GM21825 (cell line): Measurements from ENCODE around the gene ZBTB11.
"Not testable (repeated sequence)": the region's sequence is repeated elsewhere in the genome, so short reads cannot be mapped to it uniquely, and the experiment has no call there.

Source experiments
- ATAC-seq: cut with Tn5 transposase; IDR thresholded peaks from one replicate; pipeline ENCODE4 v1.9.1; 2021; ENCODE audit warnings: mild to moderate bottlenecking, moderate library complexity; ENCODE audit not compliant: unreplicated experiment

ZBTB11 gene, protein sequence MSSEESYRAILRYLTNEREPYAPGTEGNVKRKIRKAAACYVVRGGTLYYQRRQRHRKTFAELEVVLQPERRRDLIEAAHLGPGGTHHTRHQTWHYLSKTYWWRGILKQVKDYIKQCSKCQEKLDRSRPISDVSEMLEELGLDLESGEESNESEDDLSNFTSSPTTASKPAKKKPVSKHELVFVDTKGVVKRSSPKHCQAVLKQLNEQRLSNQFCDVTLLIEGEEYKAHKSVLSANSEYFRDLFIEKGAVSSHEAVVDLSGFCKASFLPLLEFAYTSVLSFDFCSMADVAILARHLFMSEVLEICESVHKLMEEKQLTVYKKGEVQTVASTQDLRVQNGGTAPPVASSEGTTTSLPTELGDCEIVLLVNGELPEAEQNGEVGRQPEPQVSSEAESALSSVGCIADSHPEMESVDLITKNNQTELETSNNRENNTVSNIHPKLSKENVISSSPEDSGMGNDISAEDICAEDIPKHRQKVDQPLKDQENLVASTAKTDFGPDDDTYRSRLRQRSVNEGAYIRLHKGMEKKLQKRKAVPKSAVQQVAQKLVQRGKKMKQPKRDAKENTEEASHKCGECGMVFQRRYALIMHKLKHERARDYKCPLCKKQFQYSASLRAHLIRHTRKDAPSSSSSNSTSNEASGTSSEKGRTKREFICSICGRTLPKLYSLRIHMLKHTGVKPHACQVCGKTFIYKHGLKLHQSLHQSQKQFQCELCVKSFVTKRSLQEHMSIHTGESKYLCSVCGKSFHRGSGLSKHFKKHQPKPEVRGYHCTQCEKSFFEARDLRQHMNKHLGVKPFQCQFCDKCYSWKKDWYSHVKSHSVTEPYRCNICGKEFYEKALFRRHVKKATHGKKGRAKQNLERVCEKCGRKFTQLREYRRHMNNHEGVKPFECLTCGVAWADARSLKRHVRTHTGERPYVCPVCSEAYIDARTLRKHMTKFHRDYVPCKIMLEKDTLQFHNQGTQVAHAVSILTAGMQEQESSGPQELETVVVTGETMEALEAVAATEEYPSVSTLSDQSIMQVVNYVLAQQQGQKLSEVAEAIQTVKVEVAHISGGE

DNA sequence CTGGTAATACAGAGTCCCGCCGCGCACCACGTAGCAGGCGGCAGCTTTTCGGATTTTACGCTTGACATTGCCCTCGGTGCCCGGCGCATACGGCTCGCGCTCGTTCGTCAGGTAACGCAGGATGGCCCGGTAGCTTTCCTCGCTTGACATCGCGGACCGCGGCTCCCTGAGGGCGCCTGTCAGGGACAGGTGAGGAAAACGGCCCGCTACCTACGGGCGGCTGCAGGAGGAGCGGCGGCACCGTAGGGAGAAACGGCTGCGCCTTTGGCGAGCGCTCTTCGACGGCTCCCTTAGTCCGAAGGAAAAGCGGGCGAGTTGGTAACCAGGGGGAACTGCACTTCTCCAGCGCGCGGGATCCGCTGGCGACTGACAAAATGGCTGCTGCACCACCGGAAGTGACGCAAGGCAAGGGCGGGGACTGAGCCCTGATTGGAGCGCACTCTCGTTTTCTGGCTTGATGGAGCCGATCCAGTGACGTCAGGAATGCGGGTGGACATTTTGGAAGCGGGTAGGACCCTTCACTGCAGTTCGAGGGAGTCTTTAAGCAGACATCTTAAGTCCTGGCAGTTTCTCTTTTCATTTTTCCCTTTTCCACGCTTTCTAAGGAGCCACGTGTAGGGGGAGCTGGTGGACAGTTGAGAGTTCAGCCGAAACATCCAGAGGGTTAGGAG is at the start of gene ZBTB11:
TSS of gene ZBTB11 (minus strand) at position 368 of the 671 bp plus-strand sequence. CDS start at position 150, 218 bp downstream.
- ATAC-seq = peak; percentile 73

DNA sequence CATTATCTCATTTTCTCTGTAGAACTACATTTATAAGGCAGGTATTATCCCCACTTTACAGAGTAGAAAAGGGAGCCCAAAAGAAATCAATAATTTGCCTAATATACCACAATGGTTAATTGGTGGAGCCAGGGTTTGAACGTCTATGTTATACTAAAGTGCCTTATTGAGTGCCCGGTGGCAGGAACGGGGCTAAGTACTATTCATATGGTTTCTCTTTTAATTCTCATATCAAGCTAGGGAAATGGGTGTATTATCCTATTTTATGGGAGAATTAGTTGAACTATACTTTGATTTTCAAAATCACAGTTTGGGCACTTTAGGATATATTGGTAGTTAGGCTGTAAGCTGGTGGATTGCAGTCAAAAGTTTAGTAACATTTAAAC is 49.0 kb upstream of the ZBTB11 start:
- ATAC-seq = no peak

DNA sequence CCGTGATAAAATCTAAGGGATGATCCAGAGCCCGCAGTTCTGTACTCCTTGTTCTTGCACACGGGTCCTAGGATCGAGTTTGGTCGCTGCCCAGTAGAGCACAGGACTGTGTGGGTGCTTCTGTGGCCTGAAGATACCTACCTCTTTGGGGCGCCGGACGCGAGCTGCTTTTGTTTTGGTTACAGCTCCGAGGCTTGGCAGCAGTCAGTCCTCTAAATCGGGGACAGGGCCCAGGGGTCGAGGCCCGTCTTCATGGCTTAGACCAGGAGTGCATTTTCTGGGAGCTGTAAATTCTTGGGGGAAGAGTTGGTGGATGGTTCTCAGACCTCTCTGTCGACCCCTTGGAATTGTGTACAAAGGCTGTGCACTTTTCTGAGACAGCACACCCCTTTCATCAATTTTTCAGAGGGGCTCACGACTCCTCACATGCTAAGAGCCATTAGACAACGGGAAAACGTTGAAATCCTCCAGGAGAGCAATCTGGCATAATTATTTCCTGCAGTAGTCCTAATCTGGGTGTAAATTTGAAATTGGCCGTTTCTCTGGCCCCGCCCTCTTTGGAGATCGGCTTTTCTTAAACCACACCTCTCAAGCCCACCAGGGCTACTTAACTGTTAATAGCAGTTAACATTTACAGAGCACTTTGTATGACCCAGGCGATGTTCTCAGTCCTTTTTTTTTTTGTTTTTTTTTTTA is 48.4 kb upstream of the ZBTB11 start:
- ATAC-seq = peak; percentile 14

DNA sequence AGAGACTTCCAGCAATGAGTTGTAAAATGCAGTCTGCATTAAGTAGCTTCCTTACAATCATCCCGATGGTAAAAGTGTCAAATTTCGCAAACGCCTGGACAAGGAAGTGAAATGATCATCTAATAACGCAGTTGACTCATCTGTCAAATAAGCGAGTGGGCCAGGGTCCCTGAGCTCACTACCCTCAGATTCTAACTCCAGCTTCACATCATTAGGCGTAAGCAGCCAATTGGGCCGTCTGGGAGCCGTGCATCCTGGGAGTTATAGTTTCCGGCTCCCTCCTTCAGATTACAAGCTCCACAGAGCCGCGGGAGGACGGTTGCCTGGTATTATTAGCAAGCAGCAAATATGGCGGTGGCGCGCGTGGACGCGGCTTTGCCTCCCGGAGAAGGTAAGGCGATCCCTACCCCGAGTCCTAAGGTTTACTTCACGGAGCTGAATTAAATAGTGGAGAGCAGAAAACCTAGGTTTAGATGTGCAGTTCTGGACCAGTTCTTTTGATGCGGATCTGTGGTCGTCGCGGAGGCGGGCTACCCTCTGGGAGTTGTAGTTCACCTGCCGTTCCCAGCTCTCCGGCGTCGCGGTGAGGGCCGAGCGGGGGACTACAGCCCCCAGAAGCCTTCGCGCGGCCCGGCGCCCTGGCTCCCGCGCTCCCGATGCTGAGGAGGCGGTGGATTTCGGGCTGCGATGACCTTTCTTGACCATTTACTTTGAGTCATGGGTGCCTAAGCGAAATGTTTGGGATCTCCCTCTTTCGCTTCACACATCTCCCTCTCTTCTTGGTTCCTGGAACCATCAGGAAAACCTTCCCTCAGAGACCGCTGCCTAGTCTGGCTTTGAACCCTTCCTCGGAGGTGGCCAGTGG is 47.6 kb upstream of the ZBTB11 start, which contains the start of gene CEP97:
TSS of gene CEP97 (plus strand) at position 286 of the 865 bp plus-strand sequence. CDS start at position 349, 63 bp downstream.
- ATAC-seq = peak; percentile 92

DNA sequence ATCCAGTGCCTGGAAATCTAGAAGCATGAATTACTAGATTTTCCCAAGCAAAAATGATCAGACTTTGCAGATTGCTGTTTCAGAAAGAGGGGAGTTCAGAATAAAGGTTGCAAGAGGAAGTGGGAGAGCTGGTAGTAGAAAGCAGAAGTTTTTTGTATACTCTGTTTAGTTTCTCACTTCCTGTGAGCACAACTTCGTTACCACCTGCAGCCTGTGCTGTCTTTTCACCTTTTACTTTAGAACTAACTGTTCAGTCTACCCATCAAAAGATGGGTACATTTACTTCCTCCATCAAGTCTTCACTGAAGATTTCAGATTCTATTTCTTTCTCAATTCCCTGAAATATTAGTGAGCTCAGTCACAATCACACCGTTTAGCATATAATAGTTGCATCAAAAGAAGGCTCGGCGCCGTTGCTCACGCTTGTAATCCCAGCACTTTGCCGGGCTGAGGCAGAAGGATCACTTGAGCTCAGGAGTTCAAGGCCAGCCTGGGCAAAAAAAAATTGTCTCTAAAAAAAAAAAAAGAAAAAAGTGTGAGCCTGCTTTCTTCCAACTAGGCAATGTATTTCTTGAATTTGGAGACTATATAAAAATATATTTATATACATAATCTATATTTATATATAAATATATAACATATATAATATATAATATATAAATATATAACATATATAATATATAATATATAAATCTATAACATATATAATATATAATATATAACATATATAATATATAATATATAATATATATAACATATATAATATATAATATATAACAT is 45.7 kb upstream of the ZBTB11 start:
- peak; percentile 48 for ATAC-seq

DNA sequence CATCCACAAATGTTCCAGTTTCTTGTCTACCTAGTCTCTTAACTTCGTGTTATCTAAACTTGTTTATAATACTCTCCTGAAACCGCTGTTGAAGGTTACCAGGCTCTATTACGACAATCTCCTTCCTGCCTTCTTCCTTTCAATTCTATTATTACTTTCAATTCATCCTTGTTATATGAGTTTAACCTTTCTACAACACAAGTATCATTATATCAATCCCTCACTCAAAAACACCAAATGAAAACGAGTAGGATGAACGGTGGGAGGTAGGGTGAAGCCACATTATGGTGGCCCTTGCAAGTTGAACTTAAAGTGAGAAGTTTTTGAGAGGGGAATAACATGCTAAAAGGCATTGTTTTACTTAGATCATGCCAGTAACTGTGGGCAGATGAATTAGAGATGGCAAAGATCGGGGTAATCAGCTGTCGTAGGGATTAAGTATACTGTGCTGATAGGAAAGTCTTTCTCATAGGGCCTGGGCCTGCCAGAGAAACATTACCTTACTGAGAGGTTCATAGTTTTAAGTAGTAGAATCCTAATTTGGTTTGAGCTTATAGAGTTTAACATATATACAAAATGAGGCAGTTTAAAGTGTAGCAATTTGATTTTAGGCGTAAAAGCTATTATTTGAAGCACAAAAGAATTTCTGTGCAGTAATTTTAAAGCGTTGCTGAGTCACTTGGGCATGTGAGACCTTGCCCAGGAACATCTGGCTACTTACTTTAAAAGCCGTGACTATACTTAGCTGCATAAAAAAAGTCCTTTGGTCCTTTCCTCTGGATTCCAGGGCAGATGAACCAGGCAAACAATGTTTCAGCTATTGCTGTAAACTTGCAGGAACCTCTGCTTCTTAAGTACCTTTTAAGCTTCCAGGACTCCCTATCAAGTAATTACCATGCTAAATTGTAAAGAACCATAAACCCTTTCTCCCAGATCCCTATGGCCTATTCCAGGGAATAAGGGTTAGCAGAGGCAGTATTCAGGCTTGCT is 44.2 kb upstream of the ZBTB11 start:
- no peak for ATAC-seq

DNA sequence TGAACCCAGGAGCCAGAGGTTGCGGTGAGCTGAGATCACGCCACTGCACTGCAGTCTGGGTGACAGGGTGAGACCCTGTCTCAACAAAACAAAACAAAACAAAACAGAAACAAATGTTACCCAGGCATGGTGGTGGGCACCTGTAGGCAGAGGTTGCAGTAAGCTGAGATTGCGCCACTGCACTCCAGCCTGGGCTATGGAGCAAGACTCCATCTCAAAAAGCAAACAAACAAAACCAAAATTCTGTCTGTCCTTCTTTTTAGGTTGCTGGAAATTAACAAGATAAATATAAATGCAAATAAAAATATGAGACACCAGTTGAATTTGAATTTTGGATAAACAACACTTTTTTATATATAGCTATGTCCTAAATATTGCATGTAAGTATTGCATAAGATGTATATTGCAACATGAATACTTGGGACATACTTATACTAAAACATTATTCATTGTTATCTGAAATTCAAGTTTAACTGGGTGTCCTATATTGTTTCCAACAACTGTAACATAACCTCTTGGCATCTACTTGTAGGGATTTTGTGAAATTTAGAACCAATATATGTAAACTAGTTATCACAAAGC is 42.8 kb upstream of the ZBTB11 start:
- ATAC-seq = no peak

DNA sequence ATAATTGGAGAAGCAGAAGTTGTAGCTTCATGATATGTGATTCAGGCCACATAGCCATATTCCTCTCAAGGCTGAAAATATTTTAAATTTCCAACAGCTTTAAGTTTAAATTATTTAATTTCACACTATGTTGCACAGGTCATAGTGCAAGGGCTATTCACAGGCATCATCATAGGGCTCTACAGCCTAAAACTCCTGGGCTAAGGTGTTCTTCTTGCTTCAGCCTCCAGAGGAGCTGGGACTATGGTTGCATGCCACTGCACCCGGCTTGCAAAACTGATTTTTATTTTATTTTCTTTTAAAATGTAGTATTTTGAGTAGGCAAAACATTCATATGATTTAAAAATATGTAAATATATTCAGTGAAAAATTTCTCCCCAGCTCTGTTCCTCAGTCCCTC is 41.5 kb upstream of the ZBTB11 start:
- no peak for ATAC-seq

DNA sequence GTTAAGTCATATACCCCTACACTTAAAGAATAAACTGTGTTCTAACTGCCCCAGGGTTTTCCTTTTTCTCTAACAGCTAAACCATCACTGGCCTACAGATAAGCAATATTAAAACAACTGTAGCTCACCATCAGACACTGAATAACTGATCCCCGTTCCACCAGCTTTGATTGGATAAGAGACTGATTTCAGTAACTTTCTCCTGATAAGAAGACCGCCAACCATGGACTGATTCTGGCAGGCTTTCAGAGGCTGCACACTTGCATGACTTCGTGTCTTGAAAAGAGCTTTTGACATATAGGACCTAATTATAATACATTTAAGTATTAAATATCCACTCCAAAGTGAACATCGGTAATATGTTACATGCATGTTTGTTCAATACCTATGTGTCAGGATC is 32.2 kb upstream of the ZBTB11 start:
- no peak for ATAC-seq

DNA sequence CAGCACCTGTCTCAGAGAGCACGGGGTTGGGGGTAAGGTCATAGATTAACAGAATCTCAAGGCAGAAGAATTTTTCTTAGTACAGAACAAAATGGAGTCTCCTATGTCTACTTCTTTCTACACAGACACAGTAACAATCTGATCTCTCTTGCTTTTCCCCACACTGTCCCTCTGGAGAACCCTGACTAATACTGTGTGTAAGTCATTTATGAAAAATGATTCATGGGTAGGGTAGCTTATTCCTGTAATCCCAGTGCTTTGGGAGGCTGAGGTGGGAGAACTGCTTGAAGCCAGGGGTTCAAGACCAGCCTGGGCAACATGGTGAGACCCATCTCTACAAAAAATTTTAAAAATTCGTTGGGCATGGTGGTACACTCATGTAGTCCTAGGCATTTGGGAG is 27.7 kb upstream of the ZBTB11 start:
- not testable (repeated sequence) for ATAC-seq

DNA sequence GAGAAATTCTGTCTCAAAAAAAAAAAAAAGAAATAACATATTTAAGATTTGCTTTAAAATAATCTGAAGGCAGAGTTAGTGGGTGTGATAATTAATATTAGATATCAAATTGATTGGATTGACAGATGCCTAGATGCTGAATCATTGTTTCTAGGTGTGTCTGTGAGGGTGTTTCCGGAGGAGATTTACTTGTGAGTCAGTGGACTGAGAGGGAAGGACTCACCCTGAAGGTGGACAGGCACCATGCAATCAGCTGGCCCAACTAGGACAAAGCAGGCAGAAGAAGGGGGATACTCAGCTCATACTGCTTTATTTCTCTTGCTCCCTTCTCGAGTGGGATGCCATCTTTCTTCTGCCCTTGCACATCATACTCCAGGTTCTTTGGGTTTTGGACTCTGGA is 26.2 kb upstream of the ZBTB11 start:
- no peak for ATAC-seq

DNA sequence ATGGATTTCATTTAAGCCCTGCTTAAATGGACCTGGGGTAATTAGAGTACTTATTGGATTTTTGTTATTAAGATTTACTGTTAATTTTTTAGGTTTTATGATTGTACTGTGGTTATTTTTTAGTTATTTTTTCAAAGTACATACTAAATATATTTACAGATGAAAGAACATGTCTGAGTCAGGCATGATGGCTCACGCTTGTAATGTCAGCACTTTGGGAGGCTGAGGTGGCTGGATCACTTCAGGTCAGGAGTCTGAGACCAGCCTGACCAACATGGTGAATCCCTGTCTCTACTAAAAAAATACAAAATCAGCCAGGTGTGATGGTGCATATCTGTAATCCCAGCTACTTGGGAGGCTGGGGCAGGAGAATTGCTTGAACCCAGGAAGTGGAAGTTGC is 25.8 kb upstream of the ZBTB11 start:
- ATAC-seq = no peak

DNA sequence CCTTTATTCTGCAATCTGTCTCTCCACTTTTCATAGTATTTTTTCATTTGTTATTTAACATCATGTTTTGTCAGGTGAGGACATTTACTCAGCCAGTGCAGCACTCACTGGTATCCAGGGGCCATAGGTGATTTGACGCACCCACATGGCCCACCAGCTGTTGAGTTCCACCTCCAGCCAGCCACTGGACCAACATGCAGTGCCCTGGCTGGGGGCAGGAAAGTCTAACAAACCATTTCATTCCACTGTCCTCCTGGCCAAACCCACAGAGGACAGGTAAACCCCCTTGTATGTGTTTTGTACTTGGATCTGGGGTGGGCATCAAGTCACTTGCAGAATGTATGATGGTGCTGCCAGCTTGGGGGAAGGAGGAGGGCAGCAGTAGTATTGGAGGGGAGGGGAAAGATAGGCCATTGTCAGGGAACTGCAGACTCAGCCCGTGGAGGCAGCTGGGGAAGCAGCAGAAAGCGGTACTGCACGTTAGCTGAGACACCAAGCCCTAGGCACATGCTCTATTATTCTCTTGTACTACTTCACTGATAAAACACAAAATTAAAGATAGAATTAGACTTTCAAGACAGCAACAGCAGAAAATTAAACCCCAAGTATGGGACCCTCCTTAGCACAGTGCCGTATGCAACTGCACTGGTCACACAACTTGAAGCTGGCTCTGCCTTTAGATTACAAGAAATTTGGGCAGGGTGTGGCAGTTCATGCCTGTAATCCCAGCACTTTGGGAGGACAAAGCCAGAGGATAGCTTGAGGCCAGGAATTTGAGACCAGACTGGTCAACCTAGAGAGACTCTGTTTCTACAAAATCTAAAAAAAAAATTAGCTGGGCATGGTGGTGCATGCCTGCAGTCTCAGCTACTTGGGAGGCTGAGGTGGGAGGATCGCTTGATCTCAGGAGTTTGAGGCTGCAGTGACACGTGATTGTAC is 25.0 kb upstream of the ZBTB11 start:
- ATAC-seq = no peak

DNA sequence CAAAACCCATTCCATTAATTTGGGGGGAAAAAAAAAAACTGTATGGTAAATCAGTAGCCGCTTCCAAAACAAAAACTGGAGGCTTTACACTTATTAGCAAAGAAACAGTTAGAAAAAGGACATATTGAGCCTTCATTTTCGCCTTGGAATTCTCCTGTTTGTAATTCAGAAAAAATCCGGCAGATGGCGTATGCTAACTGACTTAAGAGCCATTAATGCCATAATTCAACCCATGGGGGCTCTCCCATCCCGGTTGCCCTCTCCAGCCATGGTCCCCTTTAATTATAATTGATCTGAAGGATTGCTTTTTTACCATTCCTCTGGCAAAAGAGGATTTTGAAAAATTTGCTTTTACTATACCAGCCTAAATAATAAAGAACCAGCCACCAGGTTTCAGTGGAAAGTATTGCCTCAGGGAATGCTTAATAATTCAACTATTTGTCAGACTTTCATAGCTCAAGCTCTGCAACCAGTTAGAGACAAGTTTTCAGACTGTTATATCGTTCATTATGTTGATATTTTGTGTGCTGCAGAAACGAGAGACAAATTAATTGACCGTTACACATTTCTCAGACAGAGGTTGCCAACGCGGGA is 18.9 kb upstream of the ZBTB11 start:
- ATAC-seq = no peak

DNA sequence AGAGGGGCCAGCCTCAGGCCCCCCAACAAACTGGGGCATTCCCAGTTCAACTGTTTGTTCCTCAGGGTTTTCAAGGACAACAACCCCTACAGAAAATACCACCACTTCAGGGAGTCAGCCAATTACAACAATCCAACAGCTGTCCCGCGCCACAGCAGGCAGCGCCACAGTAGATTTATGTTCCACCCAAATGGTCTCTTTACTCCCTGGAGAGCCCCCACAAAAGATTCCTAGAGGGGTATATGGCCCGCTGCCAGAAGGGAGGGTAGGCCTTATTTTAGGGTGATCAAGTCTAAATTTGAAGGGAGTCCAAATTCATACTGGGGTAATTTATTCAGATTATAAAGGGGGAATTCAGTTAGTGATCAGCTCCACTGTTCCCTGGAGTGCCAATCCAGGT is 17.9 kb upstream of the ZBTB11 start:
- not testable (repeated sequence) for ATAC-seq

DNA sequence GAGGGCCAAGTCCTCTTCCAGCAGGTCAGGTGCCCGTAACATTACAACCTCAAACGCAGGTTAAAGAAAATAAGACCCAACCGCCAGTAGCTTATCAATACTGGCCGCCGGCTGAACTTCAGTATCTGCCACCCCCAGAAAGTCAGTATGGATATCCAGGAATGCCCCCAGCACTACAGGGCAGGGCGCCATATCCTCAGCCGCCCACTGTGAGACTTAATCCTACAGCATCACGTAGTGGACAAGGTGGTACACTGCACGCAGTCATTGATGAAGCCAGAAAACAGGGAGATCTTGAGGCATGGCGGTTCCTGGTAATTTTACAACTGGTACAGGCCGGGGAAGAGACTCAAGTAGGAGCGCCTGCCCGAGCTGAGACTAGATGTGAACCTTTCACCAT is 16.6 kb upstream of the ZBTB11 start:
- ATAC-seq = peak; percentile 71
